Measurements from ENCODE around the gene KRT72.

DNA sequence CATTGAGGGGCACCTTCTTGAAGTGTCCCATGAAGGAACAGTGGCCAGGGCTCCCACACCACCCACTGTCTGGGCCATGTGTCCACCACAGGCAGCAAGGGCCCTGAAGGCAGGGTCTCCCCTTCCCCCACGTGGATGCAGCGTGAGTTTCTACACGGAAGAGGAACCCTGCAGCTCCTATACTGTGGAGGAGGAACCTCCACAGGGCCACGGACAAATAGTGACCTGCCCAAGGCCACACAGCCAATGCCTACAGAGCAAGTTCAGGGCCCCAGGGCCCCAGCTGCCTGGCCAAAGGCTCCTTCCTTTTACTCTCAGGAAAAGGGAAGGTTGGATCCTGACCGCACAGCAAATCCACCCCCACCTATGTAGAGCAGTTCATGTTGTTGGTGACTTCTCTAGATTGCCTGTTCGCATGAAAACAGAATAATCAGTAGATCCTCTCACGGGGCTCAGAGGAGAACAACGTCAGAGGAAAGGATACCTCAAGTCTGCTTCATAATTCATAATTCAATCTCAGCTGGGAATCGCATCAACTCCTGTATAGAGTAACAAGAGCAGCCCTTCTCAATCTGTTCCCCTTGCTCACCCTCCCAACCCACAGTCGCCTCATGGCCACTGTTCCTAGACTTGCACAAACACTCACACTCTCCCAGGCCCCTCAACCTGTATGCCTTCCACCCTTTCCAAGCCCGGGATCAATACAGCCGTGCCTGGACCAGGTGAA, 28.2 kb upstream of the KRT72 start:
- no peak for TF ChIP-seq EP300 (IDR thresholded peaks at IDR 0.05)
- TF ChIP-seq POLR2AphosphoS5 (IDR thresholded peaks at IDR 0.05): no peak
- no peak for TF ChIP-seq POLR2A (IDR thresholded peaks at IDR 0.05; ENCODE audit: low read depth)

All from esophagus muscularis mucosa (tissue), 3 donors.